GM13976 (cell line): ENCODE data around the gene TMUB2.
A peak's percentile ranks its signal among the peaks of the same experiment; 100 is the strongest.

Experiments used
- DNase-seq: peaks from one replicate; pipeline ENCODE4 v3.0.0; 2012; ENCODE audit warnings: low spot score
- CTCF ChIP-seq: IDR thresholded peaks from 2 replicates; pipeline ENCODE4 v1.5.1; 2012; ENCODE audit warnings: borderline replicate concordance, mild to moderate bottlenecking; ENCODE audit not compliant: insufficient read depth; ENCODE audit errors: extremely low read depth, missing control alignments, control extremely low read depth
- in situ Hi-C: fragments of 300-500 bp; cut with MboI; formaldehyde crosslinking; loops from one replicate; pipeline ENCODE4 v1.12.0; 2022; ENCODE audit warnings: low sequenced_read_pairs, mixed read lengths, inconsistent platforms; ENCODE audit not compliant: unreplicated experiment

Gene TMUB2

GRCh38 chr17:44209786-44210341 lies 23.1 kb downstream of the TMUB2 start:
- DNase-seq: peak; percentile 71
- in situ Hi-C loops: loop anchor here (25.0 kb wide), 1 partner anchor 302 kb away; the partner anchor contains the start of gene GPATCH8
- TF ChIP-seq CTCF: no peak

- DNase-seq: peak; percentile 93
- in situ Hi-C loops: loop anchor here (25.0 kb wide), 1 partner anchor 302 kb away; the partner anchor contains the start of gene GPATCH8
- TF ChIP-seq CTCF: peak; percentile 100
Observed at GRCh38 chr17:44210342-44211192, 23.8 kb downstream of the TMUB2 start.

GRCh38 chr17:44211281-44212265 lies 24.8 kb downstream of the TMUB2 start:
- DNase-seq: no peak
- in situ Hi-C loops: loop anchor here (25.0 kb wide), 1 partner anchor 301 kb away; the partner anchor contains the start of gene GPATCH8
- TF ChIP-seq CTCF: no peak

GRCh38 chr17:44212507-44213402 lies 26.0 kb downstream of the TMUB2 start:
- no peak for DNase-seq
- in situ Hi-C loops: loop anchor here (25.0 kb wide), 1 partner anchor 300 kb away; the partner anchor contains the start of gene GPATCH8
- no peak for TF ChIP-seq CTCF

- TF ChIP-seq CTCF: no peak
- in situ Hi-C loops: loop anchor here (25.0 kb wide), 1 partner anchor 299 kb away; the partner anchor contains the start of gene GPATCH8
- DNase-seq: no peak
Observed at GRCh38 chr17:44213403-44214229, 26.8 kb downstream of the TMUB2 start.
